H1 (cell line): ENCODE results near the gene GPR176. TPM values are rescaled to one million over a fixed set of nuclear protein-coding genes. Genes with fewer than 3 reads are reported as not detected.

ENCODE experiments used
- CTCF ChIA-PET: fragments of 300-600 bp; sonication (Branson Sonifier 250); formaldehyde crosslinking; loops from one replicate; lab custom pipeline; 2021; ENCODE audit not compliant: partially characterized antibody; lab: Charles Lee
- POLR2A ChIA-PET: fragments of 300-600 bp; sonication (Branson Sonifier 250); formaldehyde crosslinking; loops from one replicate; lab custom pipeline; 2021; ENCODE audit warnings: inconsistent platforms; ENCODE audit not compliant: partially characterized antibody; lab: Charles Lee
- DNase-seq, 2 experiments: peaks; one replicate each; pipeline versions ENCODE4 v3.0.0 to v3.0.0-alpha.2; 2010 to 2022; ENCODE audit warnings: low spot score in 2 of 2, low read depth in 1 of 2, mixed read lengths in 1 of 2
- FAIRE-seq: peaks from 2 replicates; lab custom pipeline; 2011; peaks lifted over from hg19 to GRCh38; lab: Jason Lieb, UNC
- H2AFZ ChIP-seq: 2 replicates; pipeline ENCODE4 v1.8.1; 2012; ENCODE audit warnings: low read length, inconsistent platforms
- H2AK5ac ChIP-seq: 2 replicates; pipeline ENCODE4 v1.6.1; 2013; ENCODE audit warnings: low read depth, low read length
- H2BK120ac ChIP-seq: replicated peaks from 2 replicates; pipeline ENCODE3; 2013; ENCODE audit warnings: low read depth, low read length, inconsistent platforms
- H2BK12ac ChIP-seq: 2 replicates; pipeline ENCODE4 v1.6.1; 2013; ENCODE audit warnings: low read depth, low read length
- H2BK15ac ChIP-seq: 2 replicates; pipeline ENCODE4 v1.6.1; 2013; ENCODE audit warnings: low read length
- H2BK20ac ChIP-seq: 2 replicates; pipeline ENCODE4 v1.6.1; 2013; ENCODE audit warnings: low read length
- H2BK5ac ChIP-seq: 2 replicates; pipeline ENCODE4 v1.6.1; 2013; ENCODE audit warnings: low read depth, low read length
- H3K14ac ChIP-seq: 2 replicates; pipeline ENCODE4 v1.6.1; 2013; ENCODE audit warnings: inconsistent platforms; ENCODE audit not compliant: insufficient read length
- H3K18ac ChIP-seq: 2 replicates; pipeline ENCODE4 v1.6.1; 2013; ENCODE audit warnings: low read length; ENCODE audit errors: extremely low read depth
- H3K23ac ChIP-seq: 2 replicates; pipeline ENCODE4 v1.6.1; 2013; ENCODE audit warnings: inconsistent platforms; ENCODE audit not compliant: insufficient read length
- H3K23me2 ChIP-seq: 2 replicates; pipeline ENCODE4 v1.6.1; 2013; ENCODE audit warnings: low read depth, low read length
- H3K27ac ChIP-seq: 2 replicates; pipeline ENCODE4 v1.6.1; 2011; ENCODE audit warnings: low read depth, low read length, inconsistent platforms
- H3K27me3 ChIP-seq, 4 experiments: replicated peaks in 1 of 4; 1 replicate in 1 of 4; 2 replicates in 3 of 4; pipeline versions ENCODE4 v1.6.1 to v1.8.1; 2011 to 2013; ENCODE audit warnings: low read length in 3 of 4, mild to moderate bottlenecking in 3 of 4, inconsistent platforms in 2 of 4, mixed read lengths in 2 of 4, moderate library complexity in 1 of 4; ENCODE audit not compliant: control insufficient read depth in 3 of 4, insufficient read depth in 3 of 4; ENCODE audit errors: extremely low read depth in 1 of 4
- H3K36me3 ChIP-seq, 4 experiments: 2 replicates each; pipeline versions ENCODE4 v1.6.1 to v1.8.1; 2011 to 2013; ENCODE audit warnings: mild to moderate bottlenecking in 4 of 4, low read length in 3 of 4, moderate library complexity in 2 of 4, control low read depth in 1 of 4, inconsistent platforms in 1 of 4; ENCODE audit not compliant: insufficient read depth in 4 of 4, control insufficient read depth in 2 of 4
- H3K4ac ChIP-seq: replicated peaks from 2 replicates; pipeline ENCODE3; 2013; ENCODE audit warnings: low read length, low read depth, mixed read lengths, inconsistent platforms; ENCODE audit not compliant: insufficient read length
- H3K4me1 ChIP-seq, 4 experiments: replicated peaks in 1 of 4; 1 replicate in 1 of 4; 2 replicates in 3 of 4; pipeline versions ENCODE4 v1.6.1 to v1.8.1; 2011 to 2013; ENCODE audit warnings: low read length in 3 of 4, inconsistent platforms in 2 of 4, mixed read lengths in 1 of 4; ENCODE audit not compliant: insufficient read depth in 4 of 4, control insufficient read depth in 3 of 4
- H3K4me2 ChIP-seq, 2 experiments: 2 replicates each; pipeline versions ENCODE4 v1.6.1 to v1.8.1; 2011 to 2013; ENCODE audit warnings: low read depth in 2 of 2, low read length in 2 of 2, control low read depth in 1 of 2, inconsistent platforms in 1 of 2, mild to moderate bottlenecking in 1 of 2; ENCODE audit not compliant: insufficient read depth in 1 of 2
- H3K4me3 ChIP-seq, 4 experiments: fragments of 200-600, 300-600 bp in 1 of 4; sonication (generic), shearing (Covaris generic), sonication (Bioruptor Twin) in 1 of 4; 2 replicates each; pipeline versions ENCODE4 v1.5.1 to v1.8.1; 2011 to 2016; ENCODE audit warnings: low read length in 4 of 4, low read depth in 3 of 4, control low read depth in 2 of 4, inconsistent platforms in 2 of 4, mild to moderate bottlenecking in 2 of 4, mixed read lengths in 1 of 4, moderate library complexity in 1 of 4; ENCODE audit not compliant: insufficient read depth in 2 of 4; ENCODE audit errors: extremely low read depth in 1 of 4
- H3K56ac ChIP-seq: replicated peaks from 2 replicates; pipeline ENCODE3; 2013; ENCODE audit warnings: low read depth, mild to moderate bottlenecking, mixed read lengths, low read length, inconsistent platforms; ENCODE audit not compliant: insufficient read length
- H3K79me1 ChIP-seq: 2 replicates; pipeline ENCODE4 v1.6.1; 2013; ENCODE audit warnings: low read depth, low read length, control low read depth
- H3K79me2 ChIP-seq, 2 experiments: 2 replicates each; pipeline versions ENCODE4 v1.6.1 to v1.8.1; 2012 to 2013; ENCODE audit warnings: low read length in 2 of 2, mild to moderate bottlenecking in 2 of 2, inconsistent platforms in 1 of 2; ENCODE audit not compliant: insufficient read depth in 2 of 2, control insufficient read depth in 1 of 2
- H3K9ac ChIP-seq, 4 experiments: replicated peaks in 1 of 4; 1 replicate in 1 of 4; 2 replicates in 3 of 4; pipeline versions ENCODE4 v1.6.1 to v1.8.1; 2011 to 2013; ENCODE audit warnings: low read depth in 3 of 4, low read length in 3 of 4, control low read depth in 2 of 4, mild to moderate bottlenecking in 2 of 4, moderate library complexity in 2 of 4, inconsistent platforms in 1 of 4; ENCODE audit errors: extremely low read depth in 1 of 4
- H3K9me3 ChIP-seq, 2 experiments: 2 replicates each; pipeline versions ENCODE4 v1.6.1 to v1.8.1; 2012 to 2013; ENCODE audit warnings: mild to moderate bottlenecking in 2 of 2, moderate library complexity in 2 of 2, control low read depth in 1 of 2, inconsistent platforms in 1 of 2, low read depth in 1 of 2, low read length in 1 of 2, mixed read lengths in 1 of 2; ENCODE audit not compliant: insufficient read depth in 2 of 2
- H4K20me1 ChIP-seq, 2 experiments: replicated peaks in 1 of 2; 2 replicates each; pipeline versions ENCODE3 to v1.8.1; 2011 to 2013; ENCODE audit warnings: inconsistent platforms in 2 of 2, low read length in 2 of 2, mild to moderate bottlenecking in 1 of 2; ENCODE audit not compliant: insufficient read depth in 2 of 2, control insufficient read depth in 1 of 2
- H4K5ac ChIP-seq: 2 replicates; pipeline ENCODE4 v1.6.1; 2013; ENCODE audit warnings: low read length, low read depth, mixed read lengths, inconsistent platforms; ENCODE audit not compliant: insufficient read length
- H4K8ac ChIP-seq: 2 replicates; pipeline ENCODE4 v1.8.0; 2013; ENCODE audit warnings: mild to moderate bottlenecking, moderate library complexity, low read length, inconsistent platforms; ENCODE audit not compliant: insufficient read depth; ENCODE audit errors: extremely low read depth
- H4K91ac ChIP-seq: replicated peaks from 2 replicates; pipeline ENCODE3; 2013; ENCODE audit warnings: low read length, mixed read lengths, inconsistent platforms; ENCODE audit not compliant: insufficient read length
- BACH1 ChIP-seq: IDR thresholded peaks from 2 replicates; pipeline ENCODE4 v1.6.1; 2012; ENCODE audit warnings: low read length, improper control_type of control experiment
- CREB1 ChIP-seq: IDR thresholded peaks from 2 replicates; pipeline ENCODE4 v1.6.1; 2012; ENCODE audit warnings: inconsistent platforms
- KDM4A ChIP-seq: IDR thresholded peaks from one replicate; pipeline ENCODE4 v1.7.1; 2012; ENCODE audit warnings: low read depth, mild to moderate bottlenecking, moderate library complexity, low read length, inconsistent platforms; ENCODE audit not compliant: severe bottlenecking
- MAFK ChIP-seq: IDR thresholded peaks from 2 replicates; pipeline ENCODE4 v1.6.1; 2012; ENCODE audit warnings: low read depth, mild to moderate bottlenecking, improper control_type of control experiment, low read length
- POLR2A ChIP-seq, 2 experiments: IDR thresholded peaks; 1 replicate in 1 of 2; 2 replicates in 1 of 2; pipeline ENCODE4 v1.6.1; 2011; ENCODE audit warnings: low read depth in 2 of 2, low read length in 2 of 2, mild to moderate bottlenecking in 2 of 2; ENCODE audit errors: control extremely low read depth in 1 of 2
- RBBP5 ChIP-seq: IDR thresholded peaks from 2 replicates; pipeline ENCODE4 v1.7.1; 2012; ENCODE audit warnings: low read depth, mild to moderate bottlenecking, inconsistent platforms, low read length, moderate library complexity, borderline replicate concordance
- SIRT6 ChIP-seq: IDR thresholded peaks from one replicate; pipeline ENCODE4 v1.7.1; 2012; ENCODE audit warnings: low read length, inconsistent platforms
- TBP ChIP-seq: IDR thresholded peaks from 2 replicates; pipeline ENCODE4 v1.6.1; 2011; ENCODE audit warnings: low read depth, low read length, improper control_type of control experiment
- WGBS, 2 experiments: shearing (Covaris generic) in 1 of 2; methylation state at CpG; one replicate each; pipeline versions ENCODE4 v1.1.6 to v1.1.7; 2013 to 2015; ENCODE audit warnings: low lambda C conversion rate in 2 of 2, mixed read lengths in 2 of 2, inconsistent platforms in 1 of 2, low coverage in 1 of 2, missing lambda C conversion rate in 1 of 2; ENCODE audit not compliant: insufficient replicate concordance in 2 of 2, insufficient coverage in 1 of 2, insufficient read length in 1 of 2; ENCODE audit errors: extremely low coverage in 1 of 2, missing lambda C conversion rate in 1 of 2; 5-methylcytosine and 5-hydroxymethylcytosine counted together
- polyA plus RNA-seq, 7 experiments: library from polyadenylated mRNA; depleted of rRNA in 3 of 7; stranded (reverse) in 5 of 7; unstranded in 2 of 7; fragments of >200 nt in 5 of 7; fragments of 200-250 nt in 2 of 7; gene quantifications; 1 replicate in 5 of 7; 2 replicates in 1 of 7; 4 replicates in 1 of 7; pipeline versions ENCODE4 v1.2.1 to v1.2.3, GENCODE V29; 2011 to 2013; ENCODE audit warnings: missing spikeins in 2 of 7, mixed read lengths in 2 of 7
- total RNA-seq: library from RNA; stranded (reverse); fragmentation: NEBNext Ultra II Directional; extraction: Animal tissue kit (Norgen Biotek cat#: 25700); gene quantifications from 2 replicates; pipeline ENCODE4 v1.2.1, GENCODE V29; 2021

Gene GPR176
- total and polyA plus RNA-seq, 2 of the 8 experiments (the other 6 are each of a cell fraction or from before 2014, with no cell fraction given), result 190 to 281 TPM

DNA sequence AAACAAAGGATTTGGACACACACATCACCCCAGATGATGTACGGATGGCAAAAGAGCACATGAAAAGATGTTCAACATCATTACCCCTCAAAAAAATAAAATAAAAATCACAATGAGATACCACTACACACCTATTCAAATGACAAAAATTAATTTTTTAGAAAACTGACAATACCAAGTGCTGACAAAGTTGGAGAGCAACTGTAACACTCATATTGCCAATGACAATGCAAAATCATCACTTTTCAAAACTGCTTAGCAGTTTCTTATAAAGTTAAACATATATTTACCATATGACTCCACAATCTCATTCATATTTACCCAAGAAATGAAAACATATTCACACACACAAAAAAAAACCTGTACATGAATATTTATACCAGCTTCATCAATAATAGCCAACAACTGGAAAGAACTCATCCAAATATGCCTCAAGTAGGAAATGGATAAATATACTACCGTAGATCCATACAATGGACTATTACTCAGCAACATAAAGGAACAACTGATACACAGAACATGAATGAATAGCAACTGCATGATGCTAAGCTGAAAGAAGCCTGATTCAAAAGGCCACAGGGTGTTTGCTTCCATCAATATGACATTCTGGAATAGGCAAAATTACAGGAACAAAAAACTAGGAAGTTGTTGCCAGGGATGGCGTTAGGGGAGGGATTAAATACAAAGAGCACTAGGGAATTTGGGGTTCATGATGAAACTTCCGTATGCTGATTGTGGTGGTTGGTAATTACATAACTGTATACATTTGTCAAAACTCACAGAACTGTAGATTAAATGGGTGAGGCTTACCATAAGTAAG lies 138.7 kb downstream of the GPR176 start:
- peaks cover 0 to 20% (median 13%) of the 10 kb centered on the region in 4 experiments; a peak in 5 of 7 replicates for H3K4me1 ChIP-seq
- H2BK20ac ChIP-seq, result no peak overlapping the region
- CTCF ChIA-PET, result interaction anchor here (0.6 to 1.5 kb wide), 2 partner anchors 25 to 97 kb away, joined by 3 to 4 read pairs; no protein-coding TSS in a partner anchor
- H2BK12ac ChIP-seq, result no peak overlapping the region
- FAIRE-seq (no peak), DNase-seq (no peak)
- H3K14ac ChIP-seq, result no peak overlapping the region
- H3K4ac ChIP-seq, result no peak overlapping the region
- no peak overlapping the region for H3K9ac ChIP-seq
- peaks cover 7% of the 10 kb centered on the region for H3K23me2 ChIP-seq
- no peak overlapping the region for H2BK15ac ChIP-seq
- H4K8ac ChIP-seq, result no peak overlapping the region
- H2AK5ac ChIP-seq, result no peak overlapping the region
- WGBS, 2 experiments, result 91% methylated on average over 4 of the region's 4 CpGs; no CpG with 5 or more reads in 1 of the 2 experiments
- H3K4me2 ChIP-seq, result peak overlapping the region in 1 of 2 experiments; percentile 99; a peak in 2 of 4 replicates
- no peak overlapping the region for H3K27ac ChIP-seq
- no peak overlapping the region for H4K5ac ChIP-seq
- H3K27me3 ChIP-seq, result no peaks in the 10 kb centered on the region
- H3K36me3 ChIP-seq, result no peaks in the 10 kb centered on the region
- H2BK5ac ChIP-seq, result no peak overlapping the region
- no peak overlapping the region for H3K23ac ChIP-seq
- H3K18ac ChIP-seq, result no peak overlapping the region
- peak overlapping the region in 3 of 4 experiments; percentile 32 to 97 (median 88); a peak in 3 of 8 replicates for H3K4me3 ChIP-seq
- H2BK120ac ChIP-seq, result no peak overlapping the region
- H3K79me2 ChIP-seq, result peaks cover 0 to 17% of the 10 kb centered on the region in 2 experiments; a peak in 2 of 4 replicates
- POLR2A ChIA-PET, result interaction anchor here (1.4 kb wide), 1 partner anchor 152 kb away, joined by 7 read pairs; the partner anchor contains the start of gene EIF2AK4
- TF ChIP-seq CREB1 (no peak), BACH1 (no peak), SIRT6 (no peak), RBBP5 (no peak), TBP (no peak), POLR2A (IDR thresholded peaks at IDR 0.05; ENCODE audit: control extremely low read depth in 1 of 2, low read depth in 2 of 2, low read length in 2 of 2) (no peak), KDM4A (no peak), MAFK (no peak)
- H3K9me3 ChIP-seq, result no peaks in the 10 kb centered on the region
- H4K20me1 ChIP-seq, result no peaks in the 10 kb centered on the region
- no peak overlapping the region for H3K56ac ChIP-seq
- no peak overlapping the region for H2AFZ ChIP-seq
- no peak overlapping the region for H4K91ac ChIP-seq
- no peaks in the 10 kb centered on the region for H3K79me1 ChIP-seq
